C1 segment of cervical spinal cord (tissue), 14 donors: ENCODE data around the gene DCAF5.
A peak's percentile ranks its signal among the peaks of the same experiment; 100 is the strongest.

Experiments
- DNase-seq, 14 donors: peaks; one replicate each; lab custom pipeline; 2025; lab: John Stamatoyannopoulos, UW

DCAF5 gene

DNA sequence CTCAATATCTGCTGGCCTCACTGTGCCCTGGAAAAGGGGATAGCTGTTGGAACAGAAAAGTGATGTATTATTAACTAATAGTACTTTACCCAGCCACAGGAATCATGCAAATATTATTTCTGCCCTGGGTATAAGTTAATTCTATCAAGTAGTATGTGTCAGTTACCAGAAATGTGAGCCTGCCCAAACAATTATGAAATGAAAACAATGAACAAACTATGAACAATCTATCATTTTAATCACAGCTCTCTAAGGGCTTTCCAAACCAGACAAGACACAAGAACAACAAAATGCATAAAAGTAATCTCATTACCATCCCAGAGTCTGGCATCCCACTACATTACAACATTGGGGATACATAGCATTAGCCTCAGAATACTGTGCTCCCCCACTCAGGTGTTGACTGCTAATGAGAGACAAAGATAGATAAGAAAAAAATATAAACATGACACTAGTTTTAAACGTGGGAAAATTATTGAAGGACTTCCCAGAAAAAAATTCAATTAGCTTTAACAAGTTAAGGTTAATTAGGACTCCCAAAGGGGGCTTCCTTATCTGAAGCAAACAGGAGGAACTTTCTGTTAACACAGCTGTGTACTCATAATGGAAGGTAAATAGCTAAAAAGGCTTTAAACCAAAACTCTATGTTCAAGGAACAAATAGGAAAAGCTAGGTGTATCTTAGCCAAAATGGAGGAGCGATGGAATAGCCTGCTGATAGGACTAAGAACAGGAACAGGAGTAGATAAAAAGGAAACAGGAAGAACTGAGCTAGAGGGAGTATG is 3.3 kb downstream of the DCAF5 start:
- DNase-seq = no peak

DNA sequence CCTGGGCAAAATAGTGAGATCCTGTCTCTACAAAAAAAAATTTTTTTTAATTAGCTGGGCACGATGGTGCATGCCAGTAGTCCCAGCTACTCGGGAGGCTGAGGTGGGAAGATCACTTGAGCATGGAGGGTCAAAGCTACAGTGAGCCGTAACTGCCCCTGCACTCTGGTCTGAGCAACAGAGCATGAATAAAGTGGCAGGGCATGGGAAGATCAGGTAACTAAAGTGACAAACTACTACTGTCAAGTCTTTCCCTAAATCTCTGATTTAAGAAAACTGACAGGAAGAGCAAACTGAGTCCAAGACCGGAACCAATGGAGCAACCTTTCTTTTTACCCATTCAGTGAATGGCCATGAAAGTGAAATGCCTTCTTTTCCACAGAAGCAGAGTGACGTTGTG is 10.8 kb downstream of the DCAF5 start:
- no peak for DNase-seq

DNA sequence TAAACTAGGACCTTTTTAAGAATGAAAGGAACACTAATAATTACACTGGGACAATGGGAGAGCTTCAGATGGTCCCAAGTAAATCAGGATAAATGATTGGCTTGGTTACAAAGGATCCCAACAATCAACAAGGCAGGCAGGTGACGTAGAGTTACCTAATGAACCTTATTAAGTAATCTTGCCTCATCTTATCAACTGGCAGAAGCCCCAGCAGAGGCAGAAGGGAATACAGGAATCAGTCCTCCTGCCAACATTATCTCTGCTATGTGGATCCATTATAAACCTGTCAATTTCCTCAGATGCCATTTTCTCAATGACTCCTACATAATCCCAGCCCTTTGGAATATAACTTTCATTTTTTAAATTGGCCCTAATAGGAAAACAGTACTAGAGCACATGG is 11.4 kb downstream of the DCAF5 start:
- DNase-seq = no peak

DNA sequence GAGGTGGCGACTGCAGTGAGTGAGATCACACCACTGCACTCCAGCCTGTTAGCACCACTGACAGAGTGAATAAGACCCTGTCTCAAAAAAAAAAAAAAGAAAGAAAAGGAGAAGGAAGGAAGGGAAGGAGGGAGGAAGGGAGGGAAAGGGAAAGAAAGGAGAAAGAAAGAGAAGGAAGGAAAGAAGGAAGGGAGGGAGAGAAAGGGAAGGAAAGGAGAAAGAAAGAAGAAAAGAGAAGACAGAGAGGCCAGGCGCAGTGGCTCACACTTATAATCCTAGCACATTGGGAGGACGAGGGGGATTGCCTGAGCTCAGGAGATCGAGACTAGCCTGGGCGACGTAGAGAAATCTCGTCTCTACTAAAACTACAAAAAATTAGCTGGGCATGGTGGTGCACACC is 13.2 kb downstream of the DCAF5 start:
- no peak for DNase-seq

DNA sequence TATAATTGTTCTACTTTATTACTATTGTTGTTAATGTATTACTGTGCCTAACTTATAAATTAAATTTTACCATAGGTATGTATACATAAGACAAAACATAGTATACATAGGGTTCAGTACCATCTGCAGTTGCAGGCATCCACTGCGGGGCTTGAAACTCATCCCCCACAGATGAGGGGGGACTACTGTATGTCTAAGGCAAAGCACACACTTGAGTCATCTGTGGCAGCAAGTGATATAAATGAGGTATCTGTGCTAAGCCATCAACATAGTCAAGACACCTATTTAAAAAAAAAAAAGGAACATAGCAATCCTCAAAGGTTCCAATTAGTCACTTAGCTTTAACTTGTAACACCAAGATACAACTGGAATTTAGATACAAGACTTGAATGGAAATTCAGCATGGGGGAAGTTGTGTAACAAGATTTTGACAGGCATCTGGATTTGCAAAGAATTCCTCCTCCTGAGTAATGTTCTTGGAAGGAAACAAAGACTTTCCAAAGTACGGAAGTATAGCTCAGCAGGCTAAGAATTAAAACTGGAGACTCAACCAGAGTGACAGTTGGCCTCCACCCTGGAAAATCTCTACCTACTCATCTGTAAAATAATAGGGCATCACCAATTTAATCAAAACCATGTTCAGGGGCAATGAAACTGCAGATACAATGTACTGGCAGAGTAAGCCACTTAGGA is 14.9 kb downstream of the DCAF5 start:
- DNase-seq = no peak

DNA sequence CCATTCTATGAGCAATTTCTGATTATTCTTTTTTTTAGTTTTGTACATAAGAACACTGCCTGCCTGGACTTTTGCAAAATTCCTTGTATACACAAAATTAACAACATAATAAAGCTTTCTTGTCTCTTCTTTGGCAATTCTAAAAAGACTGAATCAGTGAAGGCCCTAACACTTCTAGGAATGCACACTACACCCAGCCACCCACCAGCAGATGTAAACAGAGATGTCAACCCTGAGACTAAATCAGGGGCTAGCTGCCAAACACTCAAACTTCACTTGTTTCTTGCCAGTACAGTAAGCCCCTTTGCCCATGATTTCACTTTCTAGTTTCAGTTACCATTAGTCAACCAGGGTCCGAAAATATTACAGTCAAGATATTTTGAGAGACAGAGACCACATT is 15.5 kb downstream of the DCAF5 start:
- DNase-seq = no peak

DNA sequence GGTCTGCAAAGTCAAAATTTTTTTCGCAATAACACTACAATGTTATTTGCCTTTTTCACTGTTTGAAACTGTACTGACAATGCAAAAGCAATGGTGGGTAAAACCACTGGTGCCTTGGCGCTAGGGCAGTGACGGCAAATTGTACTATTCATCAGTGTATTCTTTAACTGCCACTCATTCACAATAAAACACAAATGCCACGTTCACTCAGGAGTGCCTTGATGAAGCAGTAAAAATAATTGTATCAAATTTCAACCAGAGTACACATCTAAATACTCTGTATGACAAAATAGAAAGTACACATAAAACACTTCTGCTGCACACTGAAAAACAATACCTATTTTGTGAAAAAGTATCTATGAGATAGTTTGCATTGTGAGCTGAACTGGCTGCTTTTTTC is 17.8 kb downstream of the DCAF5 start:
- DNase-seq = no peak

DNA sequence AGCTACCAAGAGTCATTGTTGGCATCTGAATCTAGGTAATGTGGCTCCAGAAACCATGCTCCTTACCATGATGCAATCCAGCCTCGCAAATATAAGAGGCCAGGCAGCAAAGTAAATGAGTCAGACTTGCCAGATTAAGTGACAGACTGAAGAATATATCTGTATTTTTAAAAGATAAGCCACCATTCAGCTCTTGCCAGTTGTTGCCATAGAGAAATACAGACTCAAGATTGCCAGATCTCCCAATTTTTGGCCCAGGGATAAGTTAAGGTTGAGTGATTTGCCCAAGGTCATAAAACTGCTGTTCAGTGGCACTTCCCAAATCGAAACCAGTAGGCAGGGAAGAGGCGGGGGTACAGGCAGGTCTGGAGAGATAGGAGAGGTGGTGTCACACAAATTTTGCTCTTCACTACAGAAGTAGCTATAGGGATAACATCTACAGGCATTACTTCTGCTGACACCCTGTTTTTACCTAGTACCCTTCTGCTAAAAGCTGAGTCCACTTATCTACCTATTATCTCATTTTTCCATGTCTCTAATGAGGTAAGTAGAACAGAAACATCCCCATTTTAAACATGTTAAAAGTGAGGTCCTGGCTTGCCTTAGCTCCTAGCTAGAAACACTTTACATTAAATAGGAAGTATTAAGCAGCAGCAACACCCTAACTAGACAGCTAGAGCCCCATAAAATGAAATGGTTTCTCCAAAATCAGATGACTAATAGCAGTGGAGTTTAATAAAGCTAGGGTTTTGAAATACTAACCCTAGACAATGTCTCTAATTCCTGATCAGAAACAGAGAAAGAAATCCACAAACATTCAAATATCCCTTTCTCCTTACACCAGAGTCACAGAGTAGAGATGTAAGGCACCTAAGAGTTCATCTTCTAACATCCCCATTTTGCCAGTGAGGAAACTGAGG is 19.5 kb downstream of the DCAF5 start:
- DNase-seq = no peak

DNA sequence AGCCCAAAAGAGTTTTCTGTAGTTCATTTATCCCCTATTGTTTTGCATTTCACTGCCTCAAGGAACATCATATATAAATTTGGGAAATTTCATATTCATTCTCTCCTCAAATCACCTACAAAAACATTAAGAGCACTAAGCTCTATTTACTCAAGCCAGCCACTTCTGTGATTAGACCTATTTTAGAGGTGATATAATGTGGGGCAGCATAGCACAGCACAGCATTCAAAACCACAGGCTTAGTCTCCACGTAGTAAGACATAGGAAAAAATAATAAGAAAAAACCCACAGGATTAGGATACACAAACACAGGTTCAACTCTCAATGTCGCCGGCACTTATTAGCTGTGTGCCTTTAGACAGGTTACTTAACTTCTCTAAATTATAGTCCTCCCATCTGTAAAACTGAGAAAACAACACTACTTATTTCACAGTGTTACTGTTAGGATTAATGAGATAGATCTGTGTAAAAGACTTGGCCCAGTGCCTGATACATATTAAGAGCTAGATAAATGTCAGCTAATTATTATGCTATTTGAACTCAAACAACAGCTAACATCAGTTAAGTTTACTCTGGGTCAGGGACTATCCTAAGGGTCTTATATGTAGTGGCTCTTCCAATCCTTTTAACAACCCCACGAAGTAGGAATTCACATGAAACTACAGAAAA is 20.3 kb downstream of the DCAF5 start:
- DNase-seq = no peak

DNA sequence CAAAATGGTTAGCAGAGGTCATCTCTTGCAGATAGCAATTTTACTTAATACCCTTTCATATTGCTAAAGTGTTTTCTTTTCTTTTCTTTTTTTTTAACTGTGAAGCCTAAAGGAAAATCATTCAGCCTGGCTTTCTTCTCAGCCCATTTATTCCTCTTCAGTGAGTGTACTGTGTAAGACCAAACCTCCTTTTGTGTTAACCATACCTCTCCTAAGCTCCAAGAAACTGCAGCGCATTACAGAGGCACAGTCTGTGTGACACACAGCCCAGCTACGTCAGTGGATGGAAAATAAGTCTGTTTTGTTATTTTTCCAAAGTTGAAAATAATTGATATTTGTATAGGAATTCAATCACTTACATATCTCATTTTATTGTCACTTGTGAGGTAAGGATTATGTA is 21.7 kb downstream of the DCAF5 start:
- no peak for DNase-seq

DNA sequence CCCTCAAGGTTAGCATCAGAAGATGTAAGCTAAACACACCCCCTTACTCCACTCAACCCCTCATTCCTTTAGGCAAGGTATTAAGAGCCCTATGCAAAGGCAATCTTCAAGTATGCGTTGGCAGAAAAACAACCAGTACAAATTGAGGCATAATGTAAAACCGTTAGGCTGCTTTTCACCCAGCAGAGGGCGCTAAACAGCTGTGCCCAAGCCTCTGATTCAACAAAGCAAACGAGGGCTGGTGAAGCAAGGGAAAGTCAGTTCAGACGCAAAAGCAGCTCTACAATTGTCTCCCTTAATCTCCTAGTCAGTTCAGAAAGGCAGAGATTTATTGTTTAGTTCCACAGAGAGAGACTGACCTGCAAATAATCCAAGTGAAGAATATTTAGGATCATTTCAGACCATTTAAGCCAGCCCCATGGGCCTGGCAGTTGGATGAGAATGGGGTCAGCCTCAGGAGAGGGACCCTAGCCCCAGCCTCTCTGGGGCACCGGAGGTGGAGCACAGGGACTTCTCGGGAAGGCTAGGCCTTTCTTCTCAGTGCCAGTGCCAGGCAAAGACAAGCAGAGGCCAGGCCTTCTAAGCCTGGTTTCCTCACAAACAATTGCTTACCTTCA is 23.5 kb downstream of the DCAF5 start:
- peak in 12 of 14 donors; percentile 6 to 59 (median 38) for DNase-seq

DNA sequence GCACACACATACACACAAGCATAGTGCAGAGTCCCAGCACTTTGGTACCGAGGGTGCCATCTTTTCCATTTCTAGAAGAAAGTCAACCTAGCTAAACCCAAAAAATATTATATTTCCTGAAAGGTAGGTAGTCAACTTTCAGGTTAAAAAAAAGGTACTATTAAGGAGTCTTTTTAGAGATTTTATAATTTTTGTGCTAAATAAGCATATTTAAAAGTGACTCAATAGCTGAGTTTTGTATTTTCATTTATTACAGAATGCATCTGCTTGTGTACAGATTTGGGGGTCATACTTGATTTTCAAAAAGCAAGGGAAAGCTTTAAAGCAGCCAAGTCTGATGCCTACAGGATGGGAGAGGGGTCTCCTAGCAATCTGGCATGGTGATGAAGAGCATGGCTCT is 34.6 kb downstream of the DCAF5 start:
- DNase-seq = no peak

DNA sequence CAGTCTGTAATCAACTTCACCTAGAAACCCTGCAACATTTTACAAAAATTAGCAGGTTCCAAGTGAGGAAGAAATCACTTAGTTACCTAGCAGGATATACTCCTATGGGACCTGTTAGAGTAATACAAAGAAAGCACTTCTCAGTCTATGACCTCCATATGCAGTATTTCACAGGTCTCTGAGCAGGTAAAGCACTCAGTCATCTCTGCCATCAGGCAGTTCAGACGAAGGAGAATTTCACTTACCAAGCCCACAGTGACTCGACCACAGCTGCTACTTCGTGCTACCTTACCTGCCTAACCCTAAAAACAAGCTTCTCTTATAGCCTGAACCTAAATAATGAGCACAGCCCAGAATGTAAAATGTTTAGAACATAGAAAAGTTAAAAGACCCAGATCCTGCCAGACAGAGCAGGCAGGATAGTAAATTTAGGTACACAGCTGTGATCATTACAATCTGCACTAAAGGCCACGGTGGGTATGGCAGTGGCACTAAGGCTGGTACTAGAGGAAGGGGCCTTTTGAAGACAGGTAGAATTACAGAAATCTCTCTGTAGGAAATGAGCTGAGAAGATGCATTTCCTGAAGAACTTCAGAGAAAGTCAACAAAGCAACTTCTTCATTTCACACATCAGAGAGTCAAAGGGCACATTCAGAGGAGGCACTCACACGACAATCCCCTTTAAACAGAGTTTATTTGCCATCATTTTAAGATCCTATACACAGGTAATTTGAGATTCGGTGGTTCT is 35.7 kb downstream of the DCAF5 start:
- no peak for DNase-seq

DNA sequence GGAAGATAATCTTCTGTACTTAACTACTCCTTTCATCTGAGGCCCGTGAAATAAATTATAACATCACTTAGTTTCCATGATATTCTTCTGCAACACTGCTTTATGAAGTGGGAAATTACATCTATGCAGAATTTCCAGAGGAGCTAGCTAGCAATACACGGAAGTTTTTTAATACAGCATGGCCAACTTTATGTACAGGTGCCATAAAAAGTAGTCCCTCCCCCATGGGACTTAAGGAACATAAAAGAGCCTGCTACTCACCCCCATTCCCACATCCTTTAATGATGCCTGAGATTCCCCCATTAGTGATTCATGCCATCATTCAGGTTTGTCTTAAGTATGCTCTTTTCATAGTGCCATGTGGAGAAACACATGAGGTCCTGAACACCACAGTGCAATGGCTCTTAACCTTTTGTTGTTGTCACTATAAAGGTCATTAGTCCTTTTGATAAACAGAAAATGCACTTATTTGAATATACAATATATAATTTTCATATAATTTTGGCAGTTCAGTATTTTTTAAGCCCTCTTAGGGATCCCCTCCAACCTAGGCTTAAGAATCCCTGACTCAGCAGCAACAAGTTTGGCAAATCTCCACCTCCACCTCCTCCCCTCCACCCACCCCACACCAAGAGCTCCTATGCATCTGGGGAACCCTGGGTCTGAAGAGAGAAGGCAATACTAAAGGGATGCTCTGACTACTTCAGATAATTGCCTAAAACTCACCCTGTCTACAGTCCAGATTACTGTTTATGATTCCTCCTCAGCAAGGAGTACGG is 37.3 kb downstream of the DCAF5 start:
- no peak for DNase-seq

DNA sequence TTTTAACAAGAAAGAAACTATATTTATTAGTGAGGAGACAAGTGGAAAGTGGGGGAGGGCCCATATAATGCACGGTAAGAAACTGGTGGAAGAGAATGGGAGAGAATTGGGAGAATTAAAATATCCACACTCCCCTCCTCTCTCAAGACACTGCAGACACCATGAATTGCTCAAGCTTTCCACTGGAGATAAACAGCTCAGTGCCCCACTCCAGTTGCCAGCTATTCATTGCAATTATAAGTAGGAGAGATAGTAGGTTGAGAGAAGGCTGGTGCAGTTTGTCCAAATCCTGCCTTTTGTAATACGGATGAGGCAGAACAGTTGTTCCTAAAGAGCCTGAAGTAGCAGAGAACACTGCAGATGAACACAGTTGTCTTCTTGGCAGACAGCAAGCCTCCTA is 38.2 kb downstream of the DCAF5 start:
- DNase-seq = no peak

DNA sequence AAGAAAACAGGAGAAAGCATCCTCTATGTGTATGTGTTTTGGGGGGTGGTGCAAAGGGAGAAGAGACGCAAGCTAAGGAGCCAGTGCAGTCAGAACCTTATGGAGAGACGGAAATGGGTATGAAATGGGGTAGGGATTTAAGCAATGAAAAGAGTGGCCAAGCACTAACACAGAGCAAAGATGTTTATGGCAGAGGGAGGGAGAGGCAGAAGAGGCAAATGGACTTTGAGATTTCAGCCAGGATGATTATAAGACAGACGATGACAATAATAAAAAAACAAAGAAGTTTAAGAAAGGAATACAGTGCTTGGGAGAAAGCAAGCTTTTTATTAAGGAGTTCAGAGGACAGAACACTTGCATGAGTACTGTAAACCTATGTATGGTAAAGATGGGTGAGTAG is 44.6 kb downstream of the DCAF5 start:
- no peak for DNase-seq

DNA sequence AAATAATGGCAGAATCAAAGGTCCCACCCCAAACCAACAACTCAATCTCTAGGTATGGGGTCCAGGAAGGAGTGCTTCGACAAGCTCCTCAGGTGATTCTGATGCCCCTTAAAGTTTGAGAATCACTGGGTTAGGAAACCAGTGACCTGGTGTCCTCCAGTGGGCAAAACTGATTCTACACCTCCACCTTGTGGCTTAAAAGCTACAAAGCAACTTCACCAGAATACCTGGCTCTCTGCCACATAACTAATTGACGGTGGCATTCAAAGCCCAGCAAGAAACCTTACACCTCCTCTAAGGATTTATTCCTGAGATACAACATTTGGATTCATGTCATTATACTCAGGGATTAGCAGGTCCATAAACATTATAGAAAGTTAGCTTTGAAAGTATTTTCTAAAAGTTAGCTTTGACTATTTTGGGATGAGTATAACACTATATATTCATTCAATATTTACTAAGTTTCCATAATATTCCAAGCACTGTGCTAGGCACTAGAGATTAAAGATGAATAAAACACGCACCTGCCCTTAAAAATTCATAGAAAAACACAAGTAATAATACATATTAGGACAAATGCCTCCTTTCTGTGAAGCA is 45.4 kb downstream of the DCAF5 start:
- DNase-seq = peak in 1 of 14 donors; percentile 28

DNA sequence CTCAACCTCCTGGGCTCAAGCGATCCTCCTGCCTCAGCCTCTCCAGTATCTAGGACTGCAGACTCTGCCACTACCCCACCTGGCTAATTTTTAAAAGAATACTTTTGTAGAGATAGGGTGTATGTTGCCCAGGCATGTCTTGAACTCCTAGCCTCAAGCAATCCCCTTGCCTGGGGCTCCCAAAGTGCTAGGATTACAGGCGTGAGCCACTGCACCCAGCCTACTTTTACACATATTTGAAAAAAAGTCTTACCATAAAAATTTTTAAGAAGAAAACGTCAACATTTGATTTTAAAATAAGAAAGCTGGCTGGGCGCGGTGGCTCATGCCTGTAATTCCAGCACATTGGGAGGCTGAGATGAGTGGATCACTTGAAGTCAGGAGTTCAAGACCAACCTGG is 46.5 kb downstream of the DCAF5 start:
- DNase-seq = no peak

DNA sequence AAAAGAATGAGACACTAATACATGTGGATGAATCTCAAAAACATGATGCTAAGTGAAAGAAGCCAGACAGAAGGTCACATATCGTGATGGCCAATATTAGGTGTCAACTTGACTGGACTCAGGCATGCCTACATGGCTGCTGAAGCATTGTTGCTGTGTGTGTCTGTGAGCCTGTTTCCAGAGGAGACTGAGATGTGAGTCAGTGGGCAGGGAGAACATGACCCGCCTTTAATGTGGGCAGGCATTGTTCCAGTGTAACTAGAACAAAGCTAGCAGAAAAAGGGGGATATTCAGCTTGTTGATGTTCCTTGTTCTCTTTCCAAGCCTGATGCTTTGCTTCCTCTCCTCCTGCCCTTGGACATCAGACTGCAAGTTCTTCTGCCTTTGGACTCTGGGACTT is 47.6 kb downstream of the DCAF5 start:
- DNase-seq = peak in 1 of 14 donors; percentile 24
